ENCODE measurements around the gene DTX1.

GRCh38 chr12:113094738-113095137 is 38.2 kb downstream of the DTX1 start:
- no peak for TF ChIP-seq EZH2 (IDR thresholded peaks at IDR 0.05)
- no peak for TF ChIP-seq POLR2AphosphoS5 (IDR thresholded peaks at IDR 0.05; ENCODE audit: borderline replicate concordance, low read depth, low read length)
- TF ChIP-seq FOXP2 (optimal IDR thresholded peaks at IDR 0.05; ENCODE audit: control extremely low read depth, extremely low read length, insufficient read depth): no peak
